Measurements from ENCODE around the gene GRID2. TPM values are rescaled to one million over a fixed set of nuclear protein-coding genes. Genes with fewer than 3 reads are reported as not detected.

The GRID2 gene
- total and polyA plus RNA-seq, 12 donors = 0.01 to 0.07 (median 0.07) TPM; not detected in 9

DNA sequence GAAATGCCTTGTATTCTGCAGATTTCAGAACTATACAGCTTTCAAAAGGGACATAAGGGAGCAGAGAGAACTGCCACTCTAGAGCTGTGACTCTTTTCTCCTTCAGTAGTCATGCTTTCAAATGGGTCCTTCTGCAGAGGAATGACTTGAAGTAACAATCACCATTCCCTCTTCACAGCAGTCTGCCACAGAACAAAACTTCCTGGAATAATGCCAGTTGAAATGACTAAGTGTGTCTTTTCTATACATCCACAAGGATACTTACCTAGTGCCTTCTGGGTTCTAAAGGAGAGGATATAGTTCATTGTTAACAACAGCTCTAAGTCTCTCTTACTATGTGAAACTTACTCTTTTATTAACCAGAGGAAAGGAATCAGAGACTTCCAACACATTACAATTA is 1009.4 kb downstream of the GRID2 start:
- no peak overlapping the region for H3K27ac ChIP-seq
- H3K4me1 ChIP-seq = no peaks in the 10 kb centered on the region
- no peaks in the 10 kb centered on the region for H3K9me3 ChIP-seq
- DNase-seq (no peak), ATAC-seq (no peak)
- H3K36me3 ChIP-seq = no peaks in the 10 kb centered on the region
- H3K4me3 ChIP-seq = no peak overlapping the region
- intact Hi-C loops (cut with DNase I) = no loop called here
- TF ChIP-seq, protein P1, sequence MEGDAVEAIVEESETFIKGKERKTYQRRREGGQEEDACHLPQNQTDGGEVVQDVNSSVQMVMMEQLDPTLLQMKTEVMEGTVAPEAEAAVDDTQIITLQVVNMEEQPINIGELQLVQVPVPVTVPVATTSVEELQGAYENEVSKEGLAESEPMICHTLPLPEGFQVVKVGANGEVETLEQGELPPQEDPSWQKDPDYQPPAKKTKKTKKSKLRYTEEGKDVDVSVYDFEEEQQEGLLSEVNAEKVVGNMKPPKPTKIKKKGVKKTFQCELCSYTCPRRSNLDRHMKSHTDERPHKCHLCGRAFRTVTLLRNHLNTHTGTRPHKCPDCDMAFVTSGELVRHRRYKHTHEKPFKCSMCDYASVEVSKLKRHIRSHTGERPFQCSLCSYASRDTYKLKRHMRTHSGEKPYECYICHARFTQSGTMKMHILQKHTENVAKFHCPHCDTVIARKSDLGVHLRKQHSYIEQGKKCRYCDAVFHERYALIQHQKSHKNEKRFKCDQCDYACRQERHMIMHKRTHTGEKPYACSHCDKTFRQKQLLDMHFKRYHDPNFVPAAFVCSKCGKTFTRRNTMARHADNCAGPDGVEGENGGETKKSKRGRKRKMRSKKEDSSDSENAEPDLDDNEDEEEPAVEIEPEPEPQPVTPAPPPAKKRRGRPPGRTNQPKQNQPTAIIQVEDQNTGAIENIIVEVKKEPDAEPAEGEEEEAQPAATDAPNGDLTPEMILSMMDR (IDR thresholded peaks at IDR 0.05) = no peak
- no peaks in the 10 kb centered on the region for H3K27me3 ChIP-seq

DNA sequence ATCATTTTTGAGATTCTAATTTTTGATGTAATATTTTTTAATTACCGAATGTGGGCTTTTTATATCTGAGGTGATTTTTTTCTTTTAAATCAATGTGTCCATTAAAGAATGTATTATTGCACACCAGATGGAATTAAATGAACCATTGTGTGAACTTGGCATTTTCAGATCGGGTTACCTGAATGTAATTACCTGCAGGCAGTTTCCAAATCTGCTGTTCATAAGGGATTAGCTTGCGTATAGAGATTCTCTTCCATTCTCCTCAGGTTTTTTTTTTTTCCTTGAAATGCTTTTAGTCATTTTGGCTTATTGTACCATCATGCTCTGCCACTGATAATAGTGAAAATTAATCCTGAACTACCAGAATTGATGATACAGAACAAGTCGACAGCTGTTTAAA is 1013.3 kb downstream of the GRID2 start:
- intact Hi-C loops (cut with DNase I) = no loop called here
- H3K36me3 ChIP-seq = no peaks in the 10 kb centered on the region
- WGBS, 2 donors = 70 to 91% methylated on average over 4 of the region's 4 CpGs
- H3K27ac ChIP-seq = no peak overlapping the region
- H3K9me3 ChIP-seq = peaks cover 0 to 2% (median 0%) of the 10 kb centered on the region in 11 donors
- TF ChIP-seq, protein P1 (IDR thresholded peaks at IDR 0.05) = no peak
- H3K4me1 ChIP-seq = no peaks in the 10 kb centered on the region
- no peaks in the 10 kb centered on the region for H3K27me3 ChIP-seq
- no peak overlapping the region for H3K4me3 ChIP-seq
- no peak for ATAC-seq
- DNase-seq = no peak

DNA sequence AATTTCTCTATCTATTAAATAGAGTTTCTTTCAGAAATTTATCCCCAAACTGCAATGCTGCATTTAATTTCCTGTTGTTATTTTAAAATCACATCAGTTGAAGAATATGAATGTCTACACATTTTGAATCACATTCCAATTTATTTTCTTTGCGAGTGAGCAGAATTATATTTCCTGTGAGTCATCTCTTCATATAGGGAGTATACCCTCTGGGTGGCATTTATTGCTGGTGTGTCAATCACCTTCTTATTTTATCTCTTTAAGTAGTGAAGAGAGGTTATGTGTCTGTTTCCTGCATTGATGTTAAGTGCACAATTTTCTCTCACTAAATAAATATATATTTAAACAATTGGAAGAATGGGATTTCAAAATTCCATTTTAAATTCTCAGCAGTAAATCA is 1013.8 kb downstream of the GRID2 start:
- Histone ChIP-seq H3K36me3 (no peaks in the 10 kb centered on the region), H3K27ac (no peak overlapping the region), H3K27me3 (no peaks in the 10 kb centered on the region), H3K4me1 (no peaks in the 10 kb centered on the region), H3K9me3 (peaks cover 0 to 7% (median 0%) of the 10 kb centered on the region in 11 donors), H3K4me3 (no peak overlapping the region)
- TF ChIP-seq, protein P1 (IDR thresholded peaks at IDR 0.05) = no peak
- no peak for ATAC-seq
- WGBS, 2 donors = 45 to 50% methylated on average over 1 of the region's 1 CpG
- intact Hi-C loops (cut with DNase I) = no loop called here
- DNase-seq = no peak

DNA sequence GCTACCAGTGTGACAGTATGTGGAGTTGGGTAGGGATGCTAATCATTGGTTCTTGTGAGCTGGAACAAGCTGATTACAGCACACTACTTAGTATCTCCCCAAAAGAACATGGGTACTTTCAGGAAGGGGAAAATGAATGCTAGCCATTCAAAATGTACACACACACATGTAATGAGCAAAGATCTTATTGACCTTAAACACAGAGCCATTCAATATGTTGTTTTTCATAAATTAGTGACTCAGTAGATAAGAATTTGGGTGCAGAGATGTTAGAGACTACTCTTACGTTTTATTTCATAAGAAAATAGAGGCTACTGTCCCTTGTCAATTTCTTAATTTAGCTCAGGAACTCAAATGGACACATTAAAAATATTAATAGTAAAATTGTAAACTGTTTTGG is 1015.3 kb downstream of the GRID2 start:
- WGBS, 2 donors = 49 to 62% methylated on average over 1 of the region's 1 CpG
- H3K27ac ChIP-seq = no peak overlapping the region
- H3K4me1 ChIP-seq = no peaks in the 10 kb centered on the region
- H3K4me3 ChIP-seq = no peak overlapping the region
- H3K36me3 ChIP-seq = no peaks in the 10 kb centered on the region
- peaks cover 0 to 22% (median 0%) of the 10 kb centered on the region in 11 donors for H3K9me3 ChIP-seq
- TF ChIP-seq, protein P1 (IDR thresholded peaks at IDR 0.05) = no peak
- intact Hi-C loops (cut with DNase I) = no loop called here
- ATAC-seq = no peak
- no peak for DNase-seq
- H3K27me3 ChIP-seq = no peaks in the 10 kb centered on the region

DNA sequence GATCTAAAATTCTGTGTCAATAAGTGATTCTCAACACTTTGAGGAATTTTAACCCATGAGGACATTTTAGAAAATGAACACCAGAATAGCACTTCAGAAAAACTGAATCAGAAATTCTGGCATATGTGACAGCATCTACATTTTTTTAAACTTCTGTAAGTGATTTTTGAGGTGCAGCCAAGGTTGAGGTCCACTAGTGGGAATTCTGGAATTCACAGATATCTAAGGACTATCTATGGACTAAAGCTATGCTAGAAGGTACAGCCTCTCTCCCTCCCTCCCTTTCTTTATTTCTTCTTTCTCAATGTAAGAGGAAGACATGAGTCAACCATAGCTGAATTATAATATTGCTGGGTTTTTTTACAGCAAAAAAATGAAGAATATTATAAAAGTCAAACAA is 1016.6 kb downstream of the GRID2 start:
- Histone ChIP-seq H3K9me3 (peaks cover 0 to 25% (median 0%) of the 10 kb centered on the region in 11 donors), H3K27me3 (no peaks in the 10 kb centered on the region), H3K4me1 (no peaks in the 10 kb centered on the region), H3K27ac (no peak overlapping the region), H3K36me3 (no peaks in the 10 kb centered on the region), H3K4me3 (no peak overlapping the region)
- intact Hi-C loops (cut with DNase I) = no loop called here
- DNase-seq (no peak), ATAC-seq (no peak)
- TF ChIP-seq, protein P1 (IDR thresholded peaks at IDR 0.05) = no peak

Data from heart right ventricle (tissue), 16 donors.